Measurements from ENCODE around the gene TBC1D4. TPM values are rescaled to one million over a fixed set of nuclear protein-coding genes. Genes with fewer than 3 reads are reported as not detected.
"Not testable (repeated sequence)": the region's sequence is repeated elsewhere in the genome, so short reads cannot be mapped to it uniquely, and the experiment has no call there.

Gene TBC1D4
- polyA plus RNA-seq, 1 experiment, result 16.4 TPM

GRCh38 chr13:75355609-75356008 lies 126.4 kb downstream of the TBC1D4 start:
- Histone ChIP-seq H3K36me3 (ENCODE audit: control insufficient read depth, insufficient read depth, low read length) (no peaks in the 10 kb centered on the region), H3K27me3 (ENCODE audit: control insufficient read depth, insufficient read depth, low read length) (no peaks in the 10 kb centered on the region), H3K4me3 (ENCODE audit: low read depth, low read length) (no peak overlapping the region)
- TF ChIP-seq CTCF (IDR thresholded peaks at IDR 0.05; ENCODE audit: insufficient read depth, low read depth, low read length), result no peak
- ChIA-PET CTCF (interaction anchor here (0.6 kb wide), 1 partner anchor 126 kb away, joined by 3 read pairs; the partner anchor contains the start of gene TBC1D4), POLR2A (no interaction called here)
- no peak for DNase-seq (ENCODE audit: low read depth)

GRCh38 chr13:75353781-75354193 lies 128.2 kb downstream of the TBC1D4 start:
- no peak for DNase-seq (ENCODE audit: low read depth)
- Histone ChIP-seq H3K27me3 (ENCODE audit: control insufficient read depth, insufficient read depth, low read length) (no peaks in the 10 kb centered on the region), H3K4me3 (ENCODE audit: low read depth, low read length) (no peak overlapping the region), H3K36me3 (ENCODE audit: control insufficient read depth, insufficient read depth, low read length) (no peaks in the 10 kb centered on the region)
- no peak for TF ChIP-seq CTCF (IDR thresholded peaks at IDR 0.05; ENCODE audit: insufficient read depth, low read depth, low read length)
- ChIA-PET CTCF (no interaction called here), POLR2A (no interaction called here)

- no peaks in the 10 kb centered on the region for H3K27me3 ChIP-seq (ENCODE audit: control insufficient read depth, insufficient read depth, low read length)
- no peak overlapping the region for H3K4me3 ChIP-seq (ENCODE audit: low read depth, low read length)
- no peaks in the 10 kb centered on the region for H3K36me3 ChIP-seq (ENCODE audit: control insufficient read depth, insufficient read depth, low read length)
- no peak for DNase-seq (ENCODE audit: low read depth)
- CTCF ChIA-PET, result no interaction called here
- POLR2A ChIA-PET, result no interaction called here
- TF ChIP-seq CTCF (IDR thresholded peaks at IDR 0.05; ENCODE audit: insufficient read depth, low read depth, low read length), result no peak
Observed at GRCh38 chr13:75352641-75353327, 129.2 kb downstream of the TBC1D4 start.

- DNase-seq (ENCODE audit: low read depth); H3K36me3 ChIP-seq (ENCODE audit: control insufficient read depth, insufficient read depth, low read length); H3K4me3 ChIP-seq (ENCODE audit: low read depth, low read length); POLR2A ChIA-PET; CTCF ChIA-PET; H3K27me3 ChIP-seq (ENCODE audit: control insufficient read depth, insufficient read depth, low read length): not testable (repeated sequence)
Observed at GRCh38 chr13:75351538-75351937, 130.4 kb downstream of the TBC1D4 start.

- ChIA-PET CTCF (no interaction called here), POLR2A (no interaction called here)
- Histone ChIP-seq H3K36me3 (ENCODE audit: control insufficient read depth, insufficient read depth, low read length) (no peaks in the 10 kb centered on the region), H3K27me3 (ENCODE audit: control insufficient read depth, insufficient read depth, low read length) (no peaks in the 10 kb centered on the region), H3K4me3 (ENCODE audit: low read depth, low read length) (no peak overlapping the region)
- no peak for TF ChIP-seq CTCF (IDR thresholded peaks at IDR 0.05; ENCODE audit: insufficient read depth, low read depth, low read length)
- no peak for DNase-seq (ENCODE audit: low read depth)
Observed at GRCh38 chr13:75347925-75348324, 134.0 kb downstream of the TBC1D4 start.

GRCh38 chr13:75347457-75347856 lies 134.5 kb downstream of the TBC1D4 start:
- POLR2A ChIA-PET, result no interaction called here
- CTCF ChIA-PET, result no interaction called here
- Histone ChIP-seq H3K4me3 (ENCODE audit: low read depth, low read length) (no peak overlapping the region), H3K36me3 (ENCODE audit: control insufficient read depth, insufficient read depth, low read length) (no peaks in the 10 kb centered on the region), H3K27me3 (ENCODE audit: control insufficient read depth, insufficient read depth, low read length) (no peaks in the 10 kb centered on the region)
- no peak for DNase-seq (ENCODE audit: low read depth)
- no peak for TF ChIP-seq CTCF (IDR thresholded peaks at IDR 0.05; ENCODE audit: insufficient read depth, low read depth, low read length)

Measured in BJ (cell line).